HCT116 (cell line): ENCODE results near the gene MAGEA10. TPM values are rescaled to one million over a fixed set of nuclear protein-coding genes. Genes with fewer than 3 reads are reported as not detected.

Experiments used
- ATAC-seq: fragments of 200-7000 bp; cut with Tn5 transposase; 2 replicates; pipeline ENCODE4 v1.9.1; 2020; ENCODE audit warnings: mild to moderate bottlenecking, moderate library complexity
- BruUV-seq: library from RNA; stranded (reverse); fragments of 400-500 nt; replicated peaks from 2 replicates; lab custom pipeline; 2021; lab: Mats Ljungman, UMichigan
- CTCF ChIA-PET: fragments of 300-600 bp; sonication (Branson Sonifier 250); formaldehyde crosslinking; loops from one replicate; lab custom pipeline; 2021; ENCODE audit warnings: antibody characterized with exemption; lab: Charles Lee
- POLR2A ChIA-PET: fragments of 300-600, 350-600 bp; sonication (Branson Sonifier 250); formaldehyde crosslinking; loops from one replicate; lab custom pipeline; 2021; ENCODE audit warnings: antibody characterized with exemption; lab: Charles Lee
- RAD21 ChIA-PET, 2 experiments: fragments of 300-600 bp; sonication (Branson Sonifier 250); formaldehyde crosslinking; loops; one replicate each; lab custom pipeline; 2023; ENCODE audit warnings: low total read pairs in 2 of 2; ENCODE audit not compliant: uncharacterized antibody in 2 of 2, unreplicated experiment in 2 of 2, low non-redundant PET in 1 of 2; lab: Charles Lee
- DNase-seq: peaks from one replicate; pipeline ENCODE4 v3.0.0-alpha.2; 2010; ENCODE audit warnings: low read depth, low spot score
- H2AFZ ChIP-seq: fragments of 200-600 bp; shearing (Covaris generic), sonication (generic); 2 replicates; pipeline ENCODE4 v1.6.1; 2017; ENCODE audit warnings: low read depth, mixed run types, mixed read lengths, antibody characterized with exemption, low read length; ENCODE audit not compliant: poor library complexity, severe bottlenecking
- H3K27ac ChIP-seq: 2 replicates; pipeline ENCODE4 v1.5.1; 2012; ENCODE audit warnings: low read depth, low read length
- H3K27me3 ChIP-seq: fragments of 200-600 bp; sonication (generic); 2 replicates; pipeline ENCODE4 v1.6.1; 2016; ENCODE audit warnings: mixed run types, low read length, mixed read lengths; ENCODE audit not compliant: insufficient read depth
- H3K36me3 ChIP-seq, 2 experiments: fragments of 200-500 bp in 1 of 2; fragments of 200-600 bp in 1 of 2; sonication (Bioruptor generic) in 1 of 2; sonication (generic) in 1 of 2; 2 replicates each; pipeline versions ENCODE4 v1.5.1 to v1.6.1; 2014 to 2016; ENCODE audit warnings: low read length in 2 of 2, inconsistent platforms in 1 of 2, mixed read lengths in 1 of 2, mixed run types in 1 of 2; ENCODE audit not compliant: insufficient read depth in 2 of 2, control insufficient read depth in 1 of 2
- H3K4me1 ChIP-seq, 2 experiments: fragments of 200-600 bp in 1 of 2; sonication (generic) in 1 of 2; 2 replicates each; pipeline versions ENCODE4 v1.5.1 to v1.6.1; 2012 to 2017; ENCODE audit warnings: low read length in 2 of 2, inconsistent platforms in 1 of 2, mild to moderate bottlenecking in 1 of 2, mixed read lengths in 1 of 2, mixed run types in 1 of 2, moderate library complexity in 1 of 2; ENCODE audit not compliant: insufficient read depth in 2 of 2, control insufficient read depth in 1 of 2
- H3K4me2 ChIP-seq: fragments of 200-600 bp; sonication (generic); 2 replicates; pipeline ENCODE4 v1.6.1; 2017; ENCODE audit warnings: mixed run types, low read length, mixed read lengths
- H3K4me3 ChIP-seq, 2 experiments: fragments of 200-600 bp in 1 of 2; sonication (generic) in 1 of 2; replicated peaks in 1 of 2; 2 replicates each; pipeline ENCODE4 v1.5.1; 2011 to 2016; ENCODE audit warnings: low read length in 2 of 2, control low read depth in 1 of 2, low read depth in 1 of 2, mild to moderate bottlenecking in 1 of 2, mixed read lengths in 1 of 2, mixed run types in 1 of 2
- H3K79me2 ChIP-seq: fragments of 200-600 bp; sonication (generic); 2 replicates; pipeline ENCODE4 v1.6.1; 2017; ENCODE audit warnings: mild to moderate bottlenecking, mixed run types, low read length, moderate library complexity, mixed read lengths; ENCODE audit not compliant: insufficient read depth
- H3K9ac ChIP-seq: fragments of 200-600 bp; sonication (generic); 2 replicates; pipeline ENCODE4 v1.6.1; 2016; ENCODE audit warnings: low read length, mixed read lengths
- H3K9me2 ChIP-seq: fragments of 200-600 bp; sonication (generic), shearing (Covaris generic); 2 replicates; pipeline ENCODE4 v1.6.1; 2017; ENCODE audit warnings: mixed run types, mild to moderate bottlenecking, moderate library complexity; ENCODE audit not compliant: insufficient read depth
- H3K9me3 ChIP-seq, 2 experiments: fragments of 200-500 bp in 1 of 2; fragments of 200-600 bp in 1 of 2; sonication (Bioruptor generic) in 1 of 2; sonication (generic) in 1 of 2; 2 replicates each; pipeline ENCODE4 v1.6.1; 2014 to 2017; ENCODE audit warnings: low read length in 2 of 2, mixed read lengths in 2 of 2, inconsistent platforms in 1 of 2, low read depth in 1 of 2, mild to moderate bottlenecking in 1 of 2, mixed run types in 1 of 2, moderate library complexity in 1 of 2; ENCODE audit not compliant: control insufficient read depth in 1 of 2, insufficient read depth in 1 of 2
- H4K20me1 ChIP-seq: fragments of 200-600 bp; sonication (generic), shearing (Covaris generic); 2 replicates; pipeline ENCODE4 v1.6.1; 2017; ENCODE audit warnings: mixed run types, mild to moderate bottlenecking, moderate library complexity; ENCODE audit not compliant: insufficient read depth
- CEBPB ChIP-seq: IDR thresholded peaks from 2 replicates; pipeline ENCODE4 v1.6.1; 2012; ENCODE audit warnings: low read depth
- CTCF ChIP-seq, 3 experiments: fragments of 200-600 bp in 1 of 3; sonication (generic) in 1 of 3; IDR thresholded peaks in 2 of 3; conservative IDR thresholded peaks in 1 of 3; 2 replicates each; pipeline ENCODE4 v1.5.1; 2012 to 2017; ENCODE audit warnings: low read depth in 2 of 3, low read length in 2 of 3, antibody characterized with exemption in 1 of 3, borderline replicate concordance in 1 of 3, control low read depth in 1 of 3, mild to moderate bottlenecking in 1 of 3, mixed read lengths in 1 of 3, mixed run types in 1 of 3, moderate library complexity in 1 of 3; ENCODE audit not compliant: insufficient read depth in 1 of 3
- EGR1 ChIP-seq: IDR thresholded peaks from 2 replicates; pipeline ENCODE4 v1.6.1; 2012; ENCODE audit warnings: low read depth
- ELF1 ChIP-seq: IDR thresholded peaks from 2 replicates; pipeline ENCODE4 v1.6.1; 2012; ENCODE audit warnings: low read depth, borderline replicate concordance
- EZH2 ChIP-seq: fragments of 200-600 bp; sonication (generic); IDR thresholded peaks from 2 replicates; pipeline ENCODE4 v1.6.1; 2017; ENCODE audit warnings: antibody characterized with exemption, mixed run types
- FOSL1 ChIP-seq: IDR thresholded peaks from 2 replicates; pipeline ENCODE4 v1.6.1; 2012; ENCODE audit warnings: low read depth
- JUND ChIP-seq: IDR thresholded peaks from 2 replicates; pipeline ENCODE4 v1.6.1; 2012
- MAX ChIP-seq: IDR thresholded peaks from 2 replicates; pipeline ENCODE4 v1.6.1; 2012
- POLR2A ChIP-seq: IDR thresholded peaks from 2 replicates; pipeline ENCODE4 v1.7.0; 2011; ENCODE audit warnings: borderline replicate concordance; ENCODE audit not compliant: insufficient read depth, insufficient read length; ENCODE audit errors: extremely low read depth
- POLR2AphosphoS5 ChIP-seq: IDR thresholded peaks from 2 replicates; pipeline ENCODE4 v1.6.1; 2011; ENCODE audit warnings: mild to moderate bottlenecking, low read depth, low read length, moderate library complexity
- REST ChIP-seq: IDR thresholded peaks from 2 replicates; pipeline ENCODE4 v1.6.1; 2012; ENCODE audit warnings: low read depth
- SIN3A ChIP-seq: IDR thresholded peaks from 2 replicates; pipeline ENCODE4 v1.6.1; 2012; ENCODE audit warnings: low read depth
- SP1 ChIP-seq: IDR thresholded peaks from 2 replicates; pipeline ENCODE4 v1.6.1; 2012; ENCODE audit warnings: low read depth
- SRF ChIP-seq: IDR thresholded peaks from 2 replicates; pipeline ENCODE4 v1.6.1; 2012; ENCODE audit warnings: low read depth
- YY1 ChIP-seq: IDR thresholded peaks from 2 replicates; pipeline ENCODE4 v1.6.1; 2011; ENCODE audit warnings: low read length, low read depth, moderate library complexity, mild to moderate bottlenecking; ENCODE audit not compliant: insufficient replicate concordance; ENCODE audit errors: extremely low read depth
- ZBTB33 ChIP-seq: IDR thresholded peaks from 2 replicates; pipeline ENCODE4 v1.6.1; 2011; ENCODE audit warnings: mild to moderate bottlenecking, low read length, moderate library complexity; ENCODE audit not compliant: insufficient replicate concordance; ENCODE audit errors: extremely low read depth
- ZFX ChIP-seq: fragments of 450-650 bp; IDR thresholded peaks from 2 replicates; pipeline ENCODE4 v1.6.1; 2017
- ZNF274 ChIP-seq: fragments of 200-500 bp; sonication (Bioruptor generic); IDR thresholded peaks from 2 replicates; pipeline ENCODE4 v1.6.1; 2014; ENCODE audit warnings: mild to moderate bottlenecking, low read depth, low read length, inconsistent platforms
- intact Hi-C: fragments of 100-400 bp; cut with micrococcal nuclease; formaldehyde crosslinking; loops from 2 replicates; pipeline ENCODE4 v1.10.0; 2022
- total RNA-seq: library from RNA; stranded (reverse); gene quantifications from one replicate; pipeline ENCODE4 v1.2.1, GENCODE V29; 2021; ENCODE audit not compliant: unreplicated experiment

Gene MAGEA10
- total RNA-seq, 1 experiment from 2014 or later = not detected

- no peaks in the 10 kb centered on the region for H4K20me1 ChIP-seq
- ChIA-PET RAD21 (no interaction called here), POLR2A (no interaction called here), CTCF (no interaction called here)
- ATAC-seq (no peak), DNase-seq (no peak)
- no peak overlapping the region for H3K27ac ChIP-seq
- no peaks in the 10 kb centered on the region for H3K9me3 ChIP-seq
- H3K4me3 ChIP-seq = no peak overlapping the region
- H3K4me2 ChIP-seq = no peak overlapping the region
- no TSS peak for BruUV-seq
- H3K79me2 ChIP-seq = no peaks in the 10 kb centered on the region
- no peaks in the 10 kb centered on the region for H3K4me1 ChIP-seq
- no peaks in the 10 kb centered on the region for H3K36me3 ChIP-seq
- no peaks in the 10 kb centered on the region for H3K9me2 ChIP-seq
- no peak overlapping the region for H3K9ac ChIP-seq
- no peaks in the 10 kb centered on the region for H3K27me3 ChIP-seq
- intact Hi-C loops = no loop called here
- H2AFZ ChIP-seq = no peak overlapping the region
- TF ChIP-seq SIN3A = no peak
- no peak for TF ChIP-seq CEBPB
- no peak for TF ChIP-seq POLR2AphosphoS5
- no peak for TF ChIP-seq POLR2A
- no peak for TF ChIP-seq CTCF (IDR thresholded peaks at IDR 0.05 in 2 of 3, conservative IDR thresholded peaks at IDR 0.05 in 1 of 3; ENCODE audit: borderline replicate concordance in 1 of 3, insufficient read depth in 1 of 3, low read depth in 2 of 3, low read length in 2 of 3)
- no peak for TF ChIP-seq ZFX
- TF ChIP-seq REST = no peak
- no peak for TF ChIP-seq ELF1
- no peak for TF ChIP-seq EZH2
- no peak for TF ChIP-seq MAX
- no peak for TF ChIP-seq ZBTB33
- no peak for TF ChIP-seq SP1
- no peak for TF ChIP-seq YY1
- no peak for TF ChIP-seq FOSL1
- TF ChIP-seq EGR1 = no peak
- TF ChIP-seq JUND = no peak
- no peak for TF ChIP-seq ZNF274
- TF ChIP-seq SRF = no peak
Measured at GRCh38 chrX:152131525-152131924, 6.9 kb downstream of the MAGEA10 start.
